Gastrocnemius medialis (tissue), 4 donors: ENCODE measurements around the gene RSPH9. TPM values are rescaled to one million over a fixed set of nuclear protein-coding genes. Genes with fewer than 3 reads are reported as not detected.

Experiments used
- ATAC-seq, 2 donors: fragments of 150-250 bp; one replicate each; pipeline ENCODE4 v1.9.1; 2016
- DNase-seq, 2 donors: peaks; one replicate each; pipeline ENCODE4 v3.0.0-alpha.2; 2019
- H3K27ac ChIP-seq, 4 donors: fragments of 200-600 bp; sonication (generic); 1 replicate in 1 of 4; 2 replicates in 3 of 4; pipeline ENCODE4 v1.5.1; 2016 to 2018; ENCODE audit warnings: mild to moderate bottlenecking in 2 of 4, moderate library complexity in 1 of 4
- H3K27me3 ChIP-seq, 3 donors: fragments of 200-600 bp; sonication (generic) in 2 of 3; 1 replicate in 1 of 3; 2 replicates in 2 of 3; pipeline versions ENCODE4 v1.5.1 to v1.6.0; 2016 to 2019; ENCODE audit warnings: mild to moderate bottlenecking in 1 of 3, moderate library complexity in 1 of 3
- H3K36me3 ChIP-seq, 2 donors: fragments of 200-600 bp; sonication (generic) in 1 of 2; one replicate each; pipeline ENCODE4 v1.5.1; 2017 to 2018
- H3K4me1 ChIP-seq, 2 donors: fragments of 200-600 bp; sonication (generic) in 1 of 2; one replicate each; pipeline ENCODE4 v1.5.1; 2016 to 2017; ENCODE audit warnings: mild to moderate bottlenecking in 2 of 2
- H3K4me3 ChIP-seq, 4 donors: fragments of 200-600 bp; sonication (generic) in 3 of 4; 1 replicate in 1 of 4; 2 replicates in 3 of 4; pipeline ENCODE4 v1.5.1; 2016 to 2019; ENCODE audit warnings: mild to moderate bottlenecking in 2 of 4
- H3K9me3 ChIP-seq, 3 donors: fragments of 200-600 bp; sonication (generic) in 2 of 3; 1 replicate in 1 of 3; 2 replicates in 2 of 3; pipeline ENCODE4 v1.5.1; 2016 to 2019
- CTCF ChIP-seq, 5 experiments: fragments of 450-650 bp in 3 of 5; fragments of 200-600 bp in 2 of 5; sonication (generic) in 2 of 5; IDR thresholded peaks in 4 of 5; conservative IDR thresholded peaks in 1 of 5; 1 replicate in 4 of 5; 2 replicates in 1 of 5; pipeline ENCODE4 v1.5.1; 2016 to 2019; ENCODE audit warnings: antibody characterized with exemption in 5 of 5, mild to moderate bottlenecking in 3 of 5, moderate library complexity in 3 of 5
- POLR2A ChIP-seq, 2 donors: fragments of 450-650 bp; IDR thresholded peaks; one replicate each; pipeline ENCODE4 v1.6.1; 2017; ENCODE audit warnings: antibody characterized with exemption in 2 of 2, mild to moderate bottlenecking in 2 of 2, moderate library complexity in 2 of 2
- in situ Hi-C, 4 donors: fragments of 200-750 bp; cut with MboI; loops; one replicate each; pipeline versions ENCODE4 v1.15.0 to v1.8.0; 2017; ENCODE audit warnings: low sequenced_read_pairs in 4 of 4
- intact Hi-C: fragments of 100-400 bp; cut with DNase I; formaldehyde crosslinking; loops from one replicate; pipeline ENCODE4 v1.15.1; 2023; ENCODE audit warnings: low total_unique reads
- total RNA-seq, 4 donors: library from RNA; depleted of rRNA; stranded (reverse); fragments of >200 nt; gene quantifications; one replicate each; pipeline versions ENCODE4 v1.1.0 to v1.2.3, GENCODE V29; 2016

RSPH9 gene
- total RNA-seq, 4 donors from 2014 or later: 0.09 TPM; not detected in 3

DNA sequence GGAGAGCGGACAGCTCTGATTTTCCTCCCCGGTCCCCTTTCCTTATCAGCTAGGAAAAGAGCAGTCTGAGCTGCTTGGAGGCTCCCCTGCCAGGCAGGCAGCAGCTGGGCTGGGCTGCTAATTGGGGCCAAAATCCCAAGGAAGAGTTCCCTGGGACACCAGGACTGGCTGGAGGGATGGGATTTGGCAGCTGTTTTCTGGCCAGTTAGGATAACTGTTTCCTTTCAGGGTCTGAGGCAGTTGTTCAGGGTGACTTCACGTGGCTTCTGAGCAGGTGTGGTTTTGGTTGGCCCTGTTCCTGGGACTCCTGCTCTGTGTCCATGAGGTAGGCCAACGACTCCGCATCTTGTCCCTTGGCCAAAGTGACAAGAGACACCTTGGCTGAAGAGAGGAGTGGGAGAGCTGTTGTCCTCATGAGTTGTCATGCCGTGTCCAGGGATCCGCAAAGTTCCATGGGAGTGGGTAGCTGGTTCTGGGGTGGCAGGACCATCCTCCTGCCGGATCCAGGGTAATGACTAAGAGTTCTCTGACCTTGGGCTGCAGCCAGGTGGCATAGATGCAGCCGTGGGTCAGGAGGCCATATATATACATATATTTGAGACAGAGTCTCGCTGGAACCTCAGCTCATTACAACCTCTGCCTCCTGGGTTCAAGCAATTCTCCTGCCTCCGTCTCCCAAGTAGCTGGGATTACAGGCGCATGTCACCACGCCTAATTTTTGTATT, 21.5 kb downstream of the RSPH9 start:
- Histone ChIP-seq H3K4me3 (no peak overlapping the region), H3K36me3 (peaks cover 0 to 10% of the 10 kb centered on the region in 2 donors), H3K9me3 (no peaks in the 10 kb centered on the region), H3K27me3 (no peaks in the 10 kb centered on the region), H3K27ac (peak overlapping the region in 1 of 4 donors; percentile 95), H3K4me1 (peaks cover 43 to 48% of the 10 kb centered on the region in 2 donors)
- in situ Hi-C loops: loop anchor here (5.0 to 25.0 kb wide), 4 partner anchors 88 to 421 kb away; no protein-coding TSS in a partner anchor
- DNase-seq: peak in 1 of 2 donors; percentile 35
- TF ChIP-seq CTCF (IDR thresholded peaks at IDR 0.05 in 4 of 5, conservative IDR thresholded peaks at IDR 0.05 in 1 of 5): no peak
- no peak for TF ChIP-seq POLR2A (IDR thresholded peaks at IDR 0.05)
- intact Hi-C loops: loop anchor here (2.0 kb wide), 1 partner anchor 36 kb away; no protein-coding TSS in a partner anchor
- peak in 1 of 2 donors; percentile 1 for ATAC-seq

DNA sequence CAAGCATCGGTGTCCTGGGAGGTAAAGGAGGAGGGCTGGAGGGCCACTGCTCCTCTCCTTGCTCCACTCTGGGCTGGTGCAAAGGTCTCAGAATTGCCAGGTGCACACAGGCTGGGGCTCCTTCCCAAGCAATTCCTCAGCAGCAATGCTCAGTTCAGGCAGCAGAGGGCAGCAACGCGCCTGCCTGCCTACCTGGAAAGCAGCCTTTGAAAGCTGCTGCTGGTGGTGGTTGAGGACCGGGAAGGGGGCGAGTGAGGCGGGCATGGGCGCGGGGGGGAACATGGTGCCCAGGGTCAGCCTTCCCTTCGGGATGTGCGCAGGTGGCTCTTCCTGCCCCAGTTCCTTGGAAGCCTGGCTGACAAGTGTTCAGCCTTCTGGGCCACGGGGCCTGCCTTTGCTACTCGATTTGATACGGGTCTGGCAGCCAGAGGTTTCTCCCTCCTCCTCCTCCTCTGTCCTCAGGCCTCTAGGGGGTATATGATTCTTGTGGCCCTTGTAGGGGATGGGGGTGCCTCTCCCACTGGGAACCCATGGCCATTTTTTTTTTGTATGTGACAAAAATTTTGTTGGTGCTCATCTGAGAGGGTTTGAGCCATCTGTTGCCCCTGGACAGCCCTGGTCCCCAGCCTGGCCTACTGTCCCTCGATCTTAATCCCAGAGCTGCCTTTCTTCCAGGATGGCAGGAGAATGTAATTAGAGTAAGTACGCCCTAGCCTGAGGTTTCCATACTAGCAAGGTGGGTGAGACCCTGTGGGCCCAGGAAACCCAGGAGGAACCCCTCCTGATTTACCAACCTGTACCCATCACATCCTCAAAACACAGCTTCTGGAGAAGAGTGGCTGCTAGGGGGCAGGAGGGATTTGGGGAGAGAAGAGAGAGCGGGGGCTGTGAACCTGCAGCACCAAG, 22.7 kb downstream of the RSPH9 start:
- peak; percentile 62 to 85 for DNase-seq
- no peaks in the 10 kb centered on the region for H3K9me3 ChIP-seq
- peak overlapping the region; percentile 95 to 97 (median 96) for H3K27ac ChIP-seq
- H3K4me3 ChIP-seq: peak overlapping the region in 3 of 4 donors; percentile 17 to 30 (median 18)
- peak; percentile 67 to 69 for ATAC-seq
- peaks cover 0 to 20% of the 10 kb centered on the region in 2 donors for H3K36me3 ChIP-seq
- no peaks in the 10 kb centered on the region for H3K27me3 ChIP-seq
- TF ChIP-seq POLR2A (IDR thresholded peaks at IDR 0.05) (peak in 1 of 2 donors; percentile 34), CTCF (IDR thresholded peaks at IDR 0.05 in 4 of 5, conservative IDR thresholded peaks at IDR 0.05 in 1 of 5) (peak; percentile 98)
- in situ Hi-C loops (loop anchor here (5.0 to 25.0 kb wide), 4 partner anchors 87 to 420 kb away; no protein-coding TSS in a partner anchor), intact Hi-C loops (loop anchor here (1.0 to 2.0 kb wide), 5 partner anchors 35 to 412 kb away; partner anchors contain the start of gene VEGFA)
- H3K4me1 ChIP-seq: peaks cover 54 to 59% of the 10 kb centered on the region in 2 donors

GRCh38 chr6:43668151-43669028, 23.6 kb downstream of the RSPH9 start:
- H3K36me3 ChIP-seq: peaks cover 0 to 20% of the 10 kb centered on the region in 2 donors
- H3K27me3 ChIP-seq: no peaks in the 10 kb centered on the region
- TF ChIP-seq CTCF (IDR thresholded peaks at IDR 0.05 in 4 of 5, conservative IDR thresholded peaks at IDR 0.05 in 1 of 5) (peak; percentile 49 to 75 (median 62)), POLR2A (IDR thresholded peaks at IDR 0.05) (peak; percentile 48 to 54)
- no peak overlapping the region for H3K4me3 ChIP-seq
- no peaks in the 10 kb centered on the region for H3K9me3 ChIP-seq
- peak overlapping the region; percentile 95 to 97 (median 96) for H3K27ac ChIP-seq
- intact Hi-C loops: loop anchor here (2.0 kb wide), 2 partner anchors 102 to 284 kb away; partner anchors contain the start of gene VEGFA
- in situ Hi-C loops: loop anchor here (5.0 to 25.0 kb wide), 4 partner anchors 86 to 419 kb away; no protein-coding TSS in a partner anchor
- DNase-seq (peak; percentile 69 to 88), ATAC-seq (peak; percentile 43 to 54)
- peaks cover 61 to 67% of the 10 kb centered on the region in 2 donors for H3K4me1 ChIP-seq
